Measurements from ENCODE around the gene CADM2.

GRCh38 chr3:85455561-85456200 is 496.9 kb downstream of the CADM2 start:
- no peak for TF ChIP-seq POLR2A (IDR thresholded peaks at IDR 0.05; ENCODE audit: low read depth, low read length)
- no peak for TF ChIP-seq TAF1 (IDR thresholded peaks at IDR 0.05; ENCODE audit: borderline replicate concordance, low read depth, low read length)

All from GM12892 (cell line).